Measurements from ENCODE around the gene ZNF547. TPM values are rescaled to one million over a fixed set of nuclear protein-coding genes. Genes with fewer than 3 reads are reported as not detected.
A peak's percentile ranks its signal among the peaks of the same experiment; 100 is the strongest.

The ZNF547 gene
- total RNA-seq, 4 donors from 2014 or later: 1.9 to 2.6 (median 2.6) TPM

- TF ChIP-seq, protein P1, sequence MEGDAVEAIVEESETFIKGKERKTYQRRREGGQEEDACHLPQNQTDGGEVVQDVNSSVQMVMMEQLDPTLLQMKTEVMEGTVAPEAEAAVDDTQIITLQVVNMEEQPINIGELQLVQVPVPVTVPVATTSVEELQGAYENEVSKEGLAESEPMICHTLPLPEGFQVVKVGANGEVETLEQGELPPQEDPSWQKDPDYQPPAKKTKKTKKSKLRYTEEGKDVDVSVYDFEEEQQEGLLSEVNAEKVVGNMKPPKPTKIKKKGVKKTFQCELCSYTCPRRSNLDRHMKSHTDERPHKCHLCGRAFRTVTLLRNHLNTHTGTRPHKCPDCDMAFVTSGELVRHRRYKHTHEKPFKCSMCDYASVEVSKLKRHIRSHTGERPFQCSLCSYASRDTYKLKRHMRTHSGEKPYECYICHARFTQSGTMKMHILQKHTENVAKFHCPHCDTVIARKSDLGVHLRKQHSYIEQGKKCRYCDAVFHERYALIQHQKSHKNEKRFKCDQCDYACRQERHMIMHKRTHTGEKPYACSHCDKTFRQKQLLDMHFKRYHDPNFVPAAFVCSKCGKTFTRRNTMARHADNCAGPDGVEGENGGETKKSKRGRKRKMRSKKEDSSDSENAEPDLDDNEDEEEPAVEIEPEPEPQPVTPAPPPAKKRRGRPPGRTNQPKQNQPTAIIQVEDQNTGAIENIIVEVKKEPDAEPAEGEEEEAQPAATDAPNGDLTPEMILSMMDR (IDR thresholded peaks at IDR 0.05): no peak
- DNase-seq (ENCODE audit: low spot score): no peak
- ATAC-seq (ENCODE audit: low FRiP score): no peak
Measured at GRCh38 chr19:57382806-57383488, 19.6 kb downstream of the ZNF547 start.

DNA sequence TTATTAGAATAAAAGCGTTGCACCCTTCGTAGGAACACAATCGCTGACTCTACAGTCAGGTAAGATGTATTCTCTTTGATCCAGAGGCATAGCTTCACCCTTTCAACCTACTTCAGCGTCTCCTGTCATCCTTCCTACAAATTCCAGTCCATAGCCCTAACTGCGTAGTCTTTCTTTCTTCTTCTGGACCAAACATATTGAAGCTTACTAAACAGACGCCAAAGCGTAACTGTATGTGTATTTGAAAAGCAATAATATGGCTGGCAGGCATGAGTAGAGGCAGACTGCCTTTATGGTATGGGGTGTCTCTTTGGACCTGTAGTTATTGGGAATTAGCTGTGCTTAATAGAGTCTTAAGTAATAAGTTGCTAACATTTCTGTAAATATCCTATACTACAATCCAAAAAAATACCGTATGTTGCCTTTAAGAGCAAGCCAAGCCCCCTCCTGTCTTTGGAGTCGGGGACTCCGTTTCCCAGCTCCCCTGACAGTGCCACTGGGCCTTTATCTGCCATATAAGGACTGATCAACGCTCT lies 25.9 kb downstream of the ZNF547 start:
- TF ChIP-seq, protein P1 (IDR thresholded peaks at IDR 0.05): no peak
- ATAC-seq (ENCODE audit: low FRiP score) (no peak), DNase-seq (ENCODE audit: low spot score) (no peak)

DNA sequence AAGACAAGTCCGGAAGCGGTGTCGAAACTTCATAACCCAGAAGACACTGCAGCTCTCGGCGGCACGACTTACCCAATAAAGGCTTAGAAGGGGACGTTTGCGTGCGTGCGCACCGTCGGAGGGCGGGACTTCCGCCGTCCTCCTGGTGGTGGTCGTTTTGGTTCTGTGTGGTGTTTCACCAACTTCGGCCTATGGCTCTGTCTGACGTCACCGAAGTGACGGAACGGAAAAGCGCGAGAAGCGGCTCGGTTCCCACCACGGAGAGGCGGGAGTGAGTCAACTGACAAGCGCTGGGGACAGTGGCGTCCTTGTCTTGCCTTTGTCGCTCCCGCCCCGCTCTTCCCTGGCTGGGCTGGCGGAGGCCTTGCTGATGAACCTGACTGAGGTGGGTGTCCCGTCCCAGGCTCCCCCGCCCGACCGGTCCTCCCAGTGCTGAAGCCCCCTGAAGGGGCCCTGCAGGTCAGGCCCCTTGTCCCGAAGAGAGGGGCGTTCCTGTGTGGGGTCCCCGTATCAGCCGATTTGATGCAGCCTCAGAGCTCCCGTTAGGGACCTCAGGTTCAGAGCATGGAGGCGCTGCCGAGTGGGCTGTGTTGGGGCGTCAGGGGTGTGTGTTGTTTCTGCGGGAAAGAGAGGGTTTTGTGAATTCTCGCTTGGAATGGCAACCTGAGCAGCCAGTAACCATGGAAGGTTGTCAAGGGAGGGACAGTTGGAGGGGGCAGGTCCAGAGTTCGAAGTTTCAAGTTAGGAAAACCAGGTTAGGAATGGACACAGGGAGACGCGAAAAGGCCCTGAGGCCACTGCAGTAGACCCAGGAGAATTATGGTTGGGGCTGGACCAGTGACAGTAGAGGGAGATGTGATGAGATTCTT lies 26.6 kb downstream of the ZNF547 start, which contains the start of gene ZNF548:
Gene ZNF548 (plus strand): TSS at position 125 of the 869 bp plus-strand sequence. CDS start 246 bp downstream, at position 371.
- peak; percentile 99 for ATAC-seq (ENCODE audit: low FRiP score)
- TF ChIP-seq, protein P1 (IDR thresholded peaks at IDR 0.05): no peak
- DNase-seq (ENCODE audit: low spot score): peak; percentile 98

- TF ChIP-seq, protein P1 (IDR thresholded peaks at IDR 0.05): no peak
- DNase-seq (ENCODE audit: low spot score) (no peak), ATAC-seq (ENCODE audit: low FRiP score) (no peak)
Measured at GRCh38 chr19:57395710-57396109, 32.4 kb downstream of the ZNF547 start.

DNA sequence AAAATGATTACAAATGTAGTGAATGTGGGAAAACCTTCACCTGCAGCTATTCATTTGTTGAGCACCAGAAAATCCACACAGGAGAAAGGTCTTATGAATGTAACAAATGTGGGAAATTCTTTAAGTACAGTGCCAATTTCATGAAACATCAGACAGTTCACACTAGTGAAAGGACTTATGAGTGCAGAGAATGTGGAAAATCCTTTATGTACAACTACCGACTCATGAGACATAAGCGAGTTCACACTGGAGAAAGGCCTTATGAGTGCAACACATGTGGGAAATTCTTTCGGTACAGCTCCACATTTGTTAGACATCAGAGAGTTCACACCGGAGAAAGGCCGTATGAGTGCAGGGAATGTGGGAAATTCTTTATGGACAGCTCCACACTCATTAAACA lies 35.5 kb downstream of the ZNF547 start:
- TF ChIP-seq, protein P1 (IDR thresholded peaks at IDR 0.05): no peak
- no peak for DNase-seq (ENCODE audit: low spot score)
- no peak for ATAC-seq (ENCODE audit: low FRiP score)

DNA sequence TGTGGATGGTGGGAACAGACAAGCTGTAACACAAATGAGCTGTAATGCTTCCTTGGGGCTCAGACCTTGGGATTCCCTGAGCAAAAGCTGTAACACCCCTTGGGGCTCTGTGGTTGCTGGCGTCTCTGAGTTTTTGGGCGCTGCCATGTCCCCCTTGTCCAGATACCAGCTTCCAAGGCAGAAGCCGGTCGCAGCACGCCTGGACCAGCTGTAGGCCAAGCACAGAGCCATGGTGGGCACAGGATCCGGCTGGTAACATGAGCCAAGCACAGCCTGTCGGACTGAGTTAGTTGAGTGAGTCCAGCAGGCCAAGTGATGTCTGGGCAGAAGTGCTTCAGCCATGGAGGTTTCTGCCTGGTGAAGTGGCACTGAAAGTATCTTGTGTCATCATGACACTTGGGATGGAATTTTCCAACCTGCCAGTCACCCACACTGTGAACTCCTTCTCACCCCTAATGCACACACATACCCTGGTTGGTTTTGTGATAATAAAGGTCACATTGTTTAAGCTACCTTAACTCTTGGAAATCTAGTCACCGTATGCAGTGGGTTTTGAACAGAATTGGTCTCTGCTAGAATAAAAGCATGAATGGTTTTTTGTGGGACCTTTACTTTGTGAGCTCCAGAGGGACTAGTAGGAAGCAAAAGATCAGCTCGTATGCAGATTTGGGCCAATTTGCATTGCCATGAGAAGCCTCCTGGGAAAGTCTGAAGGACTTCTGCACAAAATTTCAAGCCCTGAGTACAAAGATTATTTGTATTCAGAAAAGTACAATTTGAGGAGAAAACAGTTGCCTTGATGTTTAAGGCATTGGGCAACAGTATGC lies 40.6 kb downstream of the ZNF547 start:
- no peak for ATAC-seq (ENCODE audit: low FRiP score)
- DNase-seq (ENCODE audit: low spot score): no peak
- TF ChIP-seq, protein P1 (IDR thresholded peaks at IDR 0.05): no peak

All from omental fat pad (tissue), 4 donors.